GM12875 (cell line): Measurements from ENCODE around the gene LIPK.
"Not testable (repeated sequence)": the region's sequence is repeated elsewhere in the genome, so short reads cannot be mapped to it uniquely, and the experiment has no call there.

Source experiments
- H3K4me3 ChIP-seq: one replicate; pipeline ENCODE4 v1.5.1; 2011; ENCODE audit warnings: low read depth, low read length, control low read depth
- CTCF ChIP-seq: IDR thresholded peaks from 2 replicates; pipeline ENCODE4 v1.5.1; 2011; ENCODE audit warnings: low read depth, mild to moderate bottlenecking, control low read depth, inconsistent platforms, low read length, moderate library complexity, borderline replicate concordance; ENCODE audit not compliant: insufficient read depth

LIPK gene

GRCh38 chr10:88687853-88688467, 18.1 kb upstream of the LIPK start:
- TF ChIP-seq CTCF = peak; percentile 58; the same call in 1 of the 2 replicates

DNA sequence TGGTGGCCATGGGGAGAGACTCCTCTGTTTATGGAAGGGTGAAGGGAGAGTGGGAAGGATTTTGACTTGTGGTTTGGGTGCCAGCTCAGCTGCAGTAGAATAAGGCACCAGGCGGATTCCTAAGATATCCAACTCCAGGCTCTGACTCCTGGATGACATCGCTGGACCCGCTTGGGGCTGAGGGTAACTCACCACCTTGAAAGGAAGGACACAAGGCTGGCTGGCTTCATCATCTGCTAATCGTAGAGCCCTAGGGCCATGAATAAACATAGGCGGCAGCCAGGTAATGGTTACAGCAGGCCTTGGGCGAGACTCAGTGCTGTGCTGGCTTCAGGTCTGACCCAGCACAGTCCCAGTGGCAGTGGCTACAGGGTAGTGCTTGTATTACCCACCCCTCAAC, 16.7 kb upstream of the LIPK start:
- TF ChIP-seq CTCF = no peak
- no peak overlapping the region for H3K4me3 ChIP-seq

More at GRCh38 chr10:88687853-88688467, 18.1 kb upstream of the LIPK start:
- H3K4me3 ChIP-seq = no peak overlapping the region

GRCh38 chr10:88693392-88694020, 12.5 kb upstream of the LIPK start:
- no peak overlapping the region for H3K4me3 ChIP-seq
- TF ChIP-seq CTCF = no peak

DNA sequence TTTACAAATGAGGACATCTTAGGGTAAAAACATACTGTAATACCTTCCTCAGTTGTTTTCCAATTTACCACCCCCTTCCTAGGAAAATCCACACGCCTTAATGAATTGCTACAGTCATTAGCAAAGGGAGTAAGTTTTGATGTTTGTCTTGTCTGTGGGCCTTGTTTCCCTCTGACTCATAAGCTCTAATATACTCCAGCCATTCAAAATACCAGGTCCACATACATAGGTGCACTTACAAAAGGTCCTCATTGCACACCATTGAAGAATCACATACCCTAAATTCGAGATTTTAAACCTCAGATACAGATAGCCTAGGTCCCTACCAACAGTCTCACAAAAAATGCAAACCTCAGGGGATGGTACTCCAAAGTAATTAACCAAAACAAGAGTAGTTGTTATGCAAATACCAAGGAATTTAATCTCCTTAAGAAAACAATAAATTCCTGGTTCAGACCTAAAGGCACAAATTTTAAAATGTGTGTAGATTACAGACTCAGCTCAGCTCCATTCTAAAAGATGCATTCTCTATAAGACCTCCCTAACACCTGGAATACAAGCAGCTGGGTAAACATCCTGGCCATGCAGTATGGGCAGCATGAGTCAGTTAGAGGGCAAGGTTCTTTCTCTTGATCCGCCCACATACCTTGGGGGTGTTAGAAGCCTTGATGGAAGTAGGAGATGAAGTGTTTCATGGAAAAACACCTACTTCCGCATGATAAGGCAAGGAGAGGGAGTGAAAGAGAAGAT, 3.0 kb upstream of the LIPK start:
- TF ChIP-seq CTCF = no peak
- no peak overlapping the region for H3K4me3 ChIP-seq

GRCh38 chr10:88707429-88708155, 1.5 kb downstream of the LIPK start:
- H3K4me3 ChIP-seq = no peak overlapping the region
- no peak for TF ChIP-seq CTCF

- not testable (repeated sequence) for H3K4me3 ChIP-seq
Measured at GRCh38 chr10:88709361-88709760, 3.3 kb downstream of the LIPK start.

GRCh38 chr10:88715517-88715916, 9.5 kb downstream of the LIPK start:
- H3K4me3 ChIP-seq = no peak overlapping the region

More at GRCh38 chr10:88715517-88715916, 9.5 kb downstream of the LIPK start:
- TF ChIP-seq CTCF = no peak
